IMR-90 (cell line): ENCODE data around the gene GABRR1. TPM values are rescaled to one million over a fixed set of nuclear protein-coding genes. Genes with fewer than 3 reads are reported as not detected.

Experiments
- ATAC-seq: fragments of 200-7000 bp; cut with Tn5 transposase; 2 replicates; pipeline ENCODE4 v1.9.1; 2020; ENCODE audit warnings: low read depth, mild to moderate bottlenecking, moderate library complexity
- BruUV-seq: library from RNA; stranded (reverse); fragments of 400-500 nt; replicated peaks from 2 replicates; lab custom pipeline; 2021; lab: Mats Ljungman, UMichigan
- CTCF ChIA-PET: fragments of 300-600 bp; formaldehyde crosslinking; extraction: SDS; loops from one replicate; lab custom pipeline; 2021; ENCODE audit warnings: antibody characterized with exemption; lab: Yijun Ruan, JAX
- POLR2A ChIA-PET: fragments of 300-600 bp; sonication (Branson Sonifier 250); formaldehyde crosslinking; loops from one replicate; lab custom pipeline; 2022; ENCODE audit warnings: antibody characterized with exemption; ENCODE audit not compliant: unreplicated experiment; lab: Charles Lee
- DNase-seq: peaks from one replicate; pipeline ENCODE4 v3.0.0; 2013
- H2AFZ ChIP-seq: replicated peaks from 2 replicates; pipeline ENCODE3; 2013; ENCODE audit warnings: low read length, mild to moderate bottlenecking; ENCODE audit not compliant: poor library complexity
- H2AK5ac ChIP-seq: 2 replicates; pipeline ENCODE4 v1.6.1; 2013; ENCODE audit warnings: low read depth, low read length, inconsistent platforms
- H2AK9ac ChIP-seq: replicated peaks from 2 replicates; pipeline ENCODE3; 2013; ENCODE audit warnings: mild to moderate bottlenecking, low read depth, low read length, moderate library complexity; ENCODE audit not compliant: poor library complexity
- H2BK120ac ChIP-seq: 2 replicates; pipeline ENCODE4 v1.6.1; 2013; ENCODE audit warnings: low read depth, low read length, inconsistent platforms
- H2BK15ac ChIP-seq: 3 replicates; pipeline ENCODE4 v1.6.1; 2013; ENCODE audit warnings: low read depth, low read length, inconsistent platforms
- H2BK20ac ChIP-seq: 2 replicates; pipeline ENCODE4 v1.6.1; 2013; ENCODE audit warnings: low read depth, mild to moderate bottlenecking, inconsistent platforms, low read length, moderate library complexity
- H2BK5ac ChIP-seq: 2 replicates; pipeline ENCODE4 v1.6.1; 2013; ENCODE audit warnings: mild to moderate bottlenecking, low read depth, low read length, inconsistent platforms; ENCODE audit not compliant: poor library complexity, severe bottlenecking
- H3K14ac ChIP-seq: replicated peaks from 2 replicates; pipeline ENCODE4 v1.6.1; 2013; ENCODE audit warnings: low read depth, low read length, inconsistent platforms
- H3K18ac ChIP-seq: 2 replicates; pipeline ENCODE4 v1.6.1; 2013; ENCODE audit warnings: low read depth, low read length, control low read depth
- H3K23ac ChIP-seq: 2 replicates; pipeline ENCODE4 v1.6.1; 2013; ENCODE audit warnings: low read depth, low read length, inconsistent platforms
- H3K27ac ChIP-seq: 2 replicates; pipeline ENCODE4 v1.5.1; 2013; ENCODE audit warnings: mild to moderate bottlenecking, control low read depth, low read length; ENCODE audit not compliant: insufficient read depth
- H3K27me3 ChIP-seq: 2 replicates; pipeline ENCODE4 v1.6.1; 2013; ENCODE audit warnings: low read length; ENCODE audit not compliant: control insufficient read depth, insufficient read depth
- H3K36me3 ChIP-seq: 2 replicates; pipeline ENCODE4 v1.6.1; 2013; ENCODE audit warnings: low read length, mixed read lengths; ENCODE audit not compliant: control insufficient read depth, insufficient read depth
- H3K4ac ChIP-seq: 2 replicates; pipeline ENCODE4 v1.6.1; 2013; ENCODE audit warnings: low read depth, low read length, inconsistent platforms
- H3K4me1 ChIP-seq: 2 replicates; pipeline ENCODE4 v1.6.1; 2013; ENCODE audit warnings: low read length, mixed read lengths; ENCODE audit not compliant: control insufficient read depth, insufficient read depth
- H3K4me2 ChIP-seq: 2 replicates; pipeline ENCODE4 v1.6.1; 2013; ENCODE audit warnings: low read depth, mild to moderate bottlenecking, control low read depth, low read length, moderate library complexity
- H3K4me3 ChIP-seq: 2 replicates; pipeline ENCODE4 v1.5.1; 2013; ENCODE audit warnings: low read depth, mild to moderate bottlenecking, control low read depth, low read length, moderate library complexity; ENCODE audit not compliant: insufficient read depth
- H3K56ac ChIP-seq: 2 replicates; pipeline ENCODE4 v1.6.1; 2013; ENCODE audit warnings: low read length, inconsistent platforms; ENCODE audit not compliant: insufficient read depth; ENCODE audit errors: extremely low read depth
- H3K79me1 ChIP-seq, 2 experiments: 2 replicates each; pipeline ENCODE4 v1.6.1; 2013; ENCODE audit warnings: low read length in 2 of 2, inconsistent platforms in 1 of 2, low read depth in 1 of 2
- H3K9ac ChIP-seq: 2 replicates; pipeline ENCODE4 v1.6.1; 2013; ENCODE audit warnings: low read depth, low read length, control low read depth
- H3K9me1 ChIP-seq: 2 replicates; pipeline ENCODE4 v1.6.1; 2013; ENCODE audit warnings: low read length, inconsistent platforms; ENCODE audit not compliant: insufficient read depth
- H3K9me3 ChIP-seq: 2 replicates; pipeline ENCODE4 v1.6.1; 2013; ENCODE audit warnings: low read length; ENCODE audit not compliant: control insufficient read depth, insufficient read depth
- H4K20me1 ChIP-seq: 2 replicates; pipeline ENCODE4 v1.6.1; 2013; ENCODE audit warnings: low read length, inconsistent platforms; ENCODE audit not compliant: insufficient read depth
- H4K5ac ChIP-seq: 2 replicates; pipeline ENCODE4 v1.6.1; 2013; ENCODE audit warnings: mild to moderate bottlenecking, low read depth, low read length, control low read depth
- H4K8ac ChIP-seq, 2 experiments: 2 replicates each; pipeline ENCODE4 v1.6.1; 2013; ENCODE audit warnings: low read depth in 2 of 2, low read length in 2 of 2, control low read depth in 1 of 2, inconsistent platforms in 1 of 2
- H4K91ac ChIP-seq: 2 replicates; pipeline ENCODE4 v1.6.1; 2013; ENCODE audit warnings: low read depth, low read length, inconsistent platforms; ENCODE audit not compliant: insufficient read depth
- BHLHE40 ChIP-seq: fragments of 150-350 bp; IDR thresholded peaks from 2 replicates; pipeline ENCODE4 v1.6.1; 2016; ENCODE audit warnings: mild to moderate bottlenecking, low read depth, low read length
- CEBPB ChIP-seq: IDR thresholded peaks from 2 replicates; pipeline ENCODE4 v1.6.1; 2012; ENCODE audit warnings: low read depth, low read length, improper control_type of control experiment
- CHD1 ChIP-seq: IDR thresholded peaks from 2 replicates; pipeline ENCODE4 v1.6.1; 2012; ENCODE audit warnings: low read depth, low read length, improper control_type of control experiment
- CTCF ChIP-seq: conservative IDR thresholded peaks from 2 replicates; pipeline ENCODE4 v1.5.1; 2012; ENCODE audit warnings: mild to moderate bottlenecking, low read depth, low read length, improper control_type of control experiment
- FOS ChIP-seq: fragments of 150-350 bp; IDR thresholded peaks from 2 replicates; pipeline ENCODE4 v1.6.1; 2016; ENCODE audit warnings: low read depth, low read length
- MAFK ChIP-seq: IDR thresholded peaks from 2 replicates; pipeline ENCODE4 v1.6.1; 2012; ENCODE audit warnings: low read depth, low read length, improper control_type of control experiment
- MAZ ChIP-seq: IDR thresholded peaks from 2 replicates; pipeline ENCODE4 v1.6.1; 2012; ENCODE audit warnings: low read depth, mild to moderate bottlenecking, low read length, improper control_type of control experiment, moderate library complexity, borderline replicate concordance
- MXI1 ChIP-seq: IDR thresholded peaks from 2 replicates; pipeline ENCODE4 v1.6.1; 2012; ENCODE audit warnings: low read depth, mild to moderate bottlenecking, low read length, moderate library complexity, borderline replicate concordance
- NFE2L2 ChIP-seq: fragments of 150-350 bp; IDR thresholded peaks from 2 replicates; pipeline ENCODE4 v1.6.1; 2016; ENCODE audit warnings: low read depth, mild to moderate bottlenecking, low read length
- POLR2A ChIP-seq: IDR thresholded peaks from 2 replicates; pipeline ENCODE4 v1.6.1; 2012; ENCODE audit warnings: mild to moderate bottlenecking, low read depth, low read length
- RAD21 ChIP-seq: IDR thresholded peaks from 2 replicates; pipeline ENCODE4 v1.6.1; 2012; ENCODE audit warnings: low read length, improper control_type of control experiment
- RCOR1 ChIP-seq: IDR thresholded peaks from 2 replicates; pipeline ENCODE4 v1.6.1; 2012; ENCODE audit warnings: mild to moderate bottlenecking, low read length, improper control_type of control experiment; ENCODE audit not compliant: insufficient replicate concordance
- RFX5 ChIP-seq: IDR thresholded peaks from 2 replicates; pipeline ENCODE4 v1.8.0; 2012; ENCODE audit warnings: low read depth, mild to moderate bottlenecking, low read length, moderate library complexity
- SMC3 ChIP-seq: fragments of 150-350 bp; IDR thresholded peaks from 2 replicates; pipeline ENCODE4 v1.6.1; 2016; ENCODE audit warnings: low read depth, mild to moderate bottlenecking, antibody characterized with exemption, low read length, moderate library complexity
- dilution Hi-C: fragments of 300-500 bp; cut with HindIII; formaldehyde crosslinking; loops from one replicate; pipeline ENCODE4 v1.14.3; 2018; ENCODE audit warnings: low sequenced_read_pairs; ENCODE audit not compliant: unreplicated experiment
- in situ Hi-C: fragments of 300-500 bp; cut with MboI; formaldehyde crosslinking; loops from 3 replicates; pipeline ENCODE4 v1.14.3; 2019; ENCODE audit warnings: low sequenced_read_pairs, inconsistent platforms, mixed read lengths
- intact Hi-C: fragments of 100-400 bp; cut with micrococcal nuclease; formaldehyde crosslinking; loops from 2 replicates; pipeline ENCODE4 v1.10.0; 2022
- polyA plus RNA-seq, 3 experiments: library from polyadenylated mRNA; depleted of rRNA; stranded (reverse); fragments of >200 nt; gene quantifications; 2 replicates each; pipeline ENCODE4 v1.2.3, GENCODE V29; 2012; ENCODE audit warnings: low replicate concordance in 1 of 3
- total RNA-seq: library from RNA; depleted of rRNA; stranded (reverse); fragments of >200 nt; gene quantifications from 2 replicates; pipeline ENCODE4 v1.2.3, GENCODE V29; 2012
- TF ChIP-seq, protein P1 (sequence below): fragments of 150-350 bp; IDR thresholded peaks from 2 replicates; pipeline ENCODE4 v1.6.1; 2017; ENCODE audit warnings: mild to moderate bottlenecking, antibody characterized with exemption, low read length, low read depth
- TF ChIP-seq, protein P2 (sequence below): fragments of 150-350 bp; IDR thresholded peaks from 2 replicates; pipeline ENCODE4 v1.6.1; 2016; ENCODE audit warnings: low read depth, mild to moderate bottlenecking, low read length, moderate library complexity, borderline replicate concordance

Gene GABRR1
- total and polyA plus RNA-seq, 2 of the 4 experiments (the other 2 are of a cell fraction) = not detected

- Histone ChIP-seq H2AK5ac (no peak overlapping the region), H3K18ac (no peak overlapping the region), H4K5ac (no peak overlapping the region), H3K14ac (no peak overlapping the region), H4K20me1 (no peaks in the 10 kb centered on the region), H3K4me1 (no peaks in the 10 kb centered on the region), H2BK5ac (no peak overlapping the region), H3K9me1 (no peaks in the 10 kb centered on the region), H2BK15ac (no peak overlapping the region), H3K9me3 (no peaks in the 10 kb centered on the region), H3K4ac (no peak overlapping the region), H3K27me3 (peaks cover 2% of the 10 kb centered on the region), H4K91ac (no peak overlapping the region), H2AK9ac (no peak overlapping the region), H3K4me3 (no peak overlapping the region), H2AFZ (no peak overlapping the region), H3K56ac (no peak overlapping the region), H3K36me3 (no peaks in the 10 kb centered on the region), H3K27ac (no peak overlapping the region), H2BK20ac (no peak overlapping the region), H3K23ac (no peak overlapping the region), H2BK120ac (no peak overlapping the region), H3K9ac (no peak overlapping the region), H3K4me2 (no peak overlapping the region), H3K79me1 (no peaks in the 10 kb centered on the region), H4K8ac (no peak overlapping the region)
- CTCF ChIA-PET = no interaction called here
- BruUV-seq = no TSS peak
- DNase-seq = no peak
- intact Hi-C loops (no loop called here), in situ Hi-C loops (no loop called here), dilution Hi-C loops (no loop called here)
- TF ChIP-seq, protein P1, sequence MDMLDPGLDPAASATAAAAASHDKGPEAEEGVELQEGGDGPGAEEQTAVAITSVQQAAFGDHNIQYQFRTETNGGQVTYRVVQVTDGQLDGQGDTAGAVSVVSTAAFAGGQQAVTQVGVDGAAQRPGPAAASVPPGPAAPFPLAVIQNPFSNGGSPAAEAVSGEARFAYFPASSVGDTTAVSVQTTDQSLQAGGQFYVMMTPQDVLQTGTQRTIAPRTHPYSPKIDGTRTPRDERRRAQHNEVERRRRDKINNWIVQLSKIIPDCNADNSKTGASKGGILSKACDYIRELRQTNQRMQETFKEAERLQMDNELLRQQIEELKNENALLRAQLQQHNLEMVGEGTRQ = no peak
- no peak for TF ChIP-seq CEBPB
- no peak for TF ChIP-seq NFE2L2
- TF ChIP-seq FOS = no peak
- no peak for TF ChIP-seq CTCF
- no peak for TF ChIP-seq BHLHE40
- no peak for TF ChIP-seq RFX5
- TF ChIP-seq MAZ = no peak
- TF ChIP-seq RAD21 = no peak
- TF ChIP-seq MAFK = no peak
- TF ChIP-seq POLR2A = no peak
- TF ChIP-seq CHD1 = no peak
- no peak for TF ChIP-seq SMC3
- TF ChIP-seq, protein P2, sequence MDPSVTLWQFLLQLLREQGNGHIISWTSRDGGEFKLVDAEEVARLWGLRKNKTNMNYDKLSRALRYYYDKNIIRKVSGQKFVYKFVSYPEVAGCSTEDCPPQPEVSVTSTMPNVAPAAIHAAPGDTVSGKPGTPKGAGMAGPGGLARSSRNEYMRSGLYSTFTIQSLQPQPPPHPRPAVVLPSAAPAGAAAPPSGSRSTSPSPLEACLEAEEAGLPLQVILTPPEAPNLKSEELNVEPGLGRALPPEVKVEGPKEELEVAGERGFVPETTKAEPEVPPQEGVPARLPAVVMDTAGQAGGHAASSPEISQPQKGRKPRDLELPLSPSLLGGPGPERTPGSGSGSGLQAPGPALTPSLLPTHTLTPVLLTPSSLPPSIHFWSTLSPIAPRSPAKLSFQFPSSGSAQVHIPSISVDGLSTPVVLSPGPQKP = no peak
- no peak for TF ChIP-seq RCOR1
- no peak for TF ChIP-seq MXI1
- ATAC-seq = no peak
- POLR2A ChIA-PET = no interaction called here
These were observed 1.8 kb downstream of the GABRR1 start for GRCh38 chr6:89215391-89215790.
